A204.1 (cell line): ENCODE results near the gene MCM3AP.
"Not testable (repeated sequence)": the region's sequence is repeated elsewhere in the genome, so short reads cannot be mapped to it uniquely, and the experiment has no call there.

Experiments
- FAIRE-seq: peaks from 2 replicates; lab custom pipeline; 2012; peaks lifted over from hg19 to GRCh38; lab: Jason Lieb, UNC

The MCM3AP gene

DNA sequence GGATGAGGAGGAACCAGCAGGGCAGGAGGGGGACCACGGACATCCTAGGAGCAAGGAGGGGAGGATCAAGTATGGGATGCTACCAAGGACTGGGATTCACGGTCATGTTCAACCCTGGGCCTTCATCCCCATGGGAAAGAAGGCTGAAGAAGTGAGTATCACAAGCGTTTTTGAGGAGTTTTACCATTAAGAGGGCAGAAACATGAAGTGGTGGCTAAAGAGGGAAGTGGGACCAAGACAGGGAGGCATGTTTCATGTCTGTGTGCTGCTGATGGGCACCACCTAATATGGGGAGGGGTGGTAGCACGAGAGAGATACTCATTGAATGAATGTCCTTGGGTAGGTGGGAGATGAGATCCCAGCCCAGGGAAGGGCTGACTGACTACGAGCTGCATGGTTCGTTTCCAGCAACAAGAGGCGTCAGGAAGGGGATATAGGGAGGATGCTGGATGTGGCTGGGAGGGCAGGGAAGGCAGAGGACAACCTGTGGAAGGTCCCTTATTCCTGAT, 45.5 kb downstream of the MCM3AP start:
- FAIRE-seq, result no peak

DNA sequence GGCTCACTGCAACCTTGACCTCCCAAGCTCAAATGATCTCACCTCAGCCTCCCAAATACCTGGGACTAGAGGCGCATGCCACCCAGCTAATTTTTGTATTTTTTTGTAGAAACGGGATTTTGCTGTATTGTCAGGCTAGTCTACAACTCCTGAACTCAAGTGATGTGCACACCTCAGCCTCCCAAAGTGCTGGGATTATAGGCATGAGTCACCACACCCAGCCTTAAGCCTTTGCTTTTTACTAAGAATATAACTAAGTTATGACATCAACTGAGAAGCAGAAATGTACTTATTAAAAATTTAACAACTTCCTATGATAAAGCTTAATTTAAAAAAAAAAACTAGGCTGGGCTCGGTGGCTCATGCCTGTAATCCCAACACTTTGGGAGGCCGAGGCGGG, 47.9 kb downstream of the MCM3AP start:
- no peak for FAIRE-seq

DNA sequence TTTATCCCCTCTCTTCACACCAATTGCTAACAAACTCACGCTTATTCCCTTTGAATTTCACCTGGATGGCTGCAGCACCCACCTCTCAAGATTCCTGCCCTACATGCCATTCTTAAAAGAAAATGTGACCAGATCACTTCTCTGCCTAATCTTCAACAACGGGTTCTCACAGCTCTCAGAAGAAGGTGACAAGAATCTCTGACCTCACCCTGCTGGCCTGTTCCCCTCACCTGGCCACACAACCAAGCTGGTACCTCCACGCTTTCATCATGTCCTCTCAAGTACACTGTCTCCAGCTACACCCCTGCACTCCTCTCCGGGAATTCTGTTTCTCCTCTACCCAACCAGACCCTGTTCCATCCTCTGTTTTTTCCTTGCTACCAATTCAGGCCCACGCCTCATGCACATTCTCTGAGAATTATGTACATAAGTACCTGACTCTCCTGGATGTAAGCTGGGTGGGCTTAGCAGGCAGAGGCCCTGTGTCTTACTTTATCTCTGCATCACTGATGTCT, 50.9 kb downstream of the MCM3AP start:
- FAIRE-seq, result no peak

DNA sequence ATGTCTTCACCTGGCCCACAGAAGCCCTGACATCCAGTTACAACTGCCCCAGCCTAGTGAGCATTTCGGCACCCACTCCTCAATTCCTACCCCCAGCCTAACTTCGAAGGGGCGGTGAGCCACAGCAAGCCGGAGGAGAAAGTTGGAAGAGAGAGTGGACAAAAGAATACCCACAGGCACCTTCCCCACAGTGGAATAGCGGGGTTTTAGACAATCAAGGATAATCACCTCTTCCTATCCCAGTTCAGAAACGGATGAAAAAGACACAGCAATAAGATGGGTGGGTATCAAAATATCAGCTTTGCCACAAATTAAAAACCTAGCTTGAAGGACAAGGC, 55.5 kb downstream of the MCM3AP start:
- no peak for FAIRE-seq

DNA sequence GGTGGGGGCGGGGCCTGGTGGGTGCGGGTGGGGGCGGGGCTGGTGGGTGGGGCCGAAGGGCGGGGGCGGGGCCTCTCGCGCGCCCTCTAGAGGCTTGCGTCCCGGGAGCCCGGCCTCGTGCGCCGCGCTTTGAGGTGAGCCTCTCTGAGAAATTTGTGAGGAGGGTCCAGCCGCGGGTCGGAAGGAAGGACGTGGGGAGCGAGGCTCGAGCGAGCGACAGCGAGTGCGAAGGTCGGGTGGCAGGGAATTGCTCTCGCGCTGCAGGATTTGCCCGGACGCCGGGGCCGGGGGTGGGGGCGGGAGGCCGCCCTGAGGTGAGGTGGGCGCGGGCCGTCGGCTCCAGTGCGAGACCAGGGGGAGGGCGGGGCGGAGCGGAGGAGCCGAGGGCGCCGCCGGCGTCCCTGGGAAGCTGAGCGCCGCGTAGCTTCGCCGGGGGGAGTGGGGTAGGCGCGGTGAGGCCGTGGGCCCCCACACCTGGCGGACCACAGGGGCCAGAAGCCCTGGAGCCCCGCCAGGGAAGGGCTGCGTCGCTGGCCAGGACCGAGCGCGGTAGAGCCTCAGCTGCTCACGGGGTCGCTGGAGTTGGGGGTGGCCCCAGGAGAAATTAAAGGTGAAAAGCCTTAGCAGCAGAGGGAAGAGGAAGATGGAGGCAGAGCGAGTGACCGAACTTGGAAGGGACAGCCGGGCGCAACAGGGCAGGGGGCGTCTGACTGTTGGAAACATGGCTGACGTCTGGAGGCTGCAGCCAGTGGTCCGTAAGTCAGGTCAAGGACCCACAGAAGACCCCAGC, 56.1 kb downstream of the MCM3AP start:
- no peak for FAIRE-seq

DNA sequence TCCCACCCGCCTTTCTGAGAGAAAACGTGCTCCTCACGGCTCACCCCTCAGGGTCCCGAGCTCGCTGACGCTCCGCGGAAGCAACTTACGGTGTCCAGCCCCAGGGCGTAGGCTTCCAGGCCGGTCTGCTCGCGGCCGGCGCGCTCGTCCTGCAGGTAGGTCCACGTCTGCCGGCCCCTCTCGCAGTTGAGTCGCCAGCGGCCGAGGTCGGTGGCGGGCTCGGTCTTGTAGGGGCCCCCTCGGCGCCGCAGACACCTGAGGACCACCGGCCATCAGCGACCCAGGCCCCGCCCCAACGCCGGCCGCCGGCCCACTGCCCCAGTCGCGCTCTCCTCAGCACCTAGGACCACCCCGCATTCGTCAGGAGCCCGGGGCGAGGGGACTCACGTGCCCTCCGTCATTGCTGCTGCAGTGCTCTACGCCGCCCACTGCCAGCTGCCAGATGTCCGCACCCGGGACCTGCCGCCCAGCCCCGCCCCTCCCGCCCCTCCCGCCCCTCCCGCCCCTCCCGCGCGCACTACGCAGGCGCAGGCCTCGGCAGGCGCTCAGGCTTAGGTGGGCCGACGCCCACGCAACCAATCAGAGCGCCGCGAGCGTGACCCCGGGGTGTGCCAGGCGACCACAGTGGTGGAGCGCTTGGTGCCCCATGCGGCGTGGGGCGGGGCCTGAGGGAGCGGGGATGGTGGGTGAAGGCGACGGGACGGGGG, 56.9 kb downstream of the MCM3AP start, which contains the start of gene LSS:
Gene LSS, minus strand, starts transcription at position 430 of the 707 bp plus-strand sequence. Its CDS starts 29 bp downstream, at position 401.
- FAIRE-seq, result no peak

DNA sequence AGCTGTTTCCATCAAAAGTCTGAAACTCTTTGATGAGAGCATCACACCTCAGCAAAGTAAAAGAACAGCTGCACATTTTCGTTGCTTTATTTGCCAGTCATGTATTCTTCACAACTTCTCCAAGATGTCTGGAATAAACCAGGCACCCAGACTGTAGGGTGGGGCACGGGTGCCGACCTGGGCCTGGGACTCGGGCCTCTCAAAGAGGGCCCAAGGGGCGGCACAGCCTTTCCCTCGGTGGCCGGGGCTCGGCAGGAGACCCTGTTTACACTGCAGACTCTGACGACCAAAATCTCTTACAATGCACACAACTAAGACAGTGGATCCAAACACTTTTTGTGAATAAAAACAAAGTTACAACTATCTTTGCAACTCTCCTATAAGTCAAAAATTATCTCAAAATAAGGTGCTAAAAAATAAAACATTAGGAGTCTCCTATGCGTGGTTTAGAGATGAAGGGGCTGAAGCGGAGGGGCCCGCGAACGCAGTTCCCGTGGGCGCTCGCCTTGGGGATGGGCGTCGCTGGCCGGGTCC, 57.5 kb downstream of the MCM3AP start:
- FAIRE-seq, result no peak

DNA sequence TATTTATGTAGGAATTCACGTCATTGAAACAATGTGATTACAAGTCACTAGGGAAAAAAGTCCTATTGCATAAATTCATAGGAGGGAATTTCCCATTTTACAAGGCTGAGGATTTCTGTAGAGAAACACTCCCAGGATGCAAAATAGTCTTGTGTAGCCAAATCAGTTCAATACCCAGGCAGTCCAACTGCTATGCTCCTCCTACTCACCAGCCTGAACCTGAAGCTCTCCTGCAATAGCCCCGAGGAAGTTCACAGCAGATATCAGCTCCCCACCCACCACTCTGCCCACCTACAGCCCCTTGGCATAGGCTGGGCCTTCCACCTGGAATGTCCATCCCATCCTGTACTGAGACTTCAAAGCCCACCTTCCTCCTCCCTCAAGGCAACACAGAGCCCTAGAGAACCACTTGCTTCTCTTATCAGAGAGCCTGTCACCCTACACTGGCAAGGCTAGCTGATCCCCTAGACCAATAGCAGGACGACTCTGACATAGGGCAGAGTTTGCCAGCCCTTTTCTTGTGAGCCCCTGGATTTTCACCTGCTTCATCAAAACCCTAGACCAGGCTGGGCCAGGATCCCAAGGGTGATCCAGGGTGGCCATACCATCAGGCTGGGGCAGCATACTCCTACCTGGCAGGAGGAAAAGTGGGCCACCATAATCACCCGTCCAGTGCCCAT, 58.4 kb downstream of the MCM3AP start:
- FAIRE-seq, result no peak

DNA sequence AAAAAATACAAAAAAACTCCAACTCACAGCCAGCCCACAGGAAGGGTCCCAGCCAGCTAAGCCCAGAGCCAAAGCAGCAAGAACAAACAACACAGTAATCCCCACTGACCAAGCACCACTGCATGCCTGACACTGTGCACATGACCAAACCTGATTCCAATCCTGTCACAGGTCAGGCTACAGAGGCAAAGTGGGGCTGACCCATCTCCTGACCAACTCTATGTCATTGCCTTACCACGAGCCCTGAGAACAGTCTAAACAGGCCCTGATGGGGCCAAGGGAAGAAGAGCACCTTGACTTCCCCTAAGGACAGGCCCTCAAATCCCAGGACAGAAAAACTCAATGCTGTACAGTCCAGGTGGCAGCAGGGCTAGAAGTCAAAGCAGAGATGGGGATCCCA, 59.3 kb downstream of the MCM3AP start:
- no peak for FAIRE-seq

DNA sequence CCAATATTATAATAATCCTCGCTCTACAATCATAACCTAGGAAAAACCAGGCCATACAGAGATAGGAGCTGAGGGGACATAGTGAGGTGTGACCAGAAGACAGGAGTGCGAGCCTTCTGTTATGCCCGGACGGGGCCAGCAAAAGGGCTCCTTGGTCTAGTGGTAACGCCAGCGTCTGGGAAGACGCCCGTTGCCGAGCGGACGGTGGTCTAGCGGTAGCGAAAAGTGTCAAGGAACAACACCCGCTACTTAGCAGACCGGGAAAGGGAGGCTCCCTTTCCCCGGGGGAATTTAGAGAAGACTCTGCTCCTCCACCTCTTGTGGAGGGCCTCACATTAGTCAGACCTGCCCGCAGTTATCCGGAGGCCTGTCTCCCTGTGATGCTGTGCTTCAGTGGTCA, 61.8 kb downstream of the MCM3AP start:
- FAIRE-seq, result not testable (repeated sequence)

DNA sequence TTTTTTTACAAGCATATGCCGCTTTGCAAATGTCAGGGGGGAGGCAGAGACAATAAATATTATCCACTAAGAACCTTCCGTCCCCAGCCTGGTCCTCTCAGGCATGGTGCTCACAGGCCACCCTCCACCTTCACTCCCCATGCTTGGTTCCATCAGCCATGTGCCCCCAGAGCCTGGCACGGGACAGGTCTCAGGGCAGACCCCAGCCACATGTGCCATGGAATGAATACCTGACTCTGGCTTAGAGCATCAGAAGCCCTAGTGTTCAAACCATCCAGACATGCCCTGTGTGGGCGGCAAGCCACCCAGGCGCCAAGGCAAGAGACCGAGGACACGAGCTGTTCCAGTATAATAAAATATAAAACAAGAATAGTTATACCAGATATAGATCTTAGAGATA, 62.2 kb downstream of the MCM3AP start:
- FAIRE-seq, result no peak

DNA sequence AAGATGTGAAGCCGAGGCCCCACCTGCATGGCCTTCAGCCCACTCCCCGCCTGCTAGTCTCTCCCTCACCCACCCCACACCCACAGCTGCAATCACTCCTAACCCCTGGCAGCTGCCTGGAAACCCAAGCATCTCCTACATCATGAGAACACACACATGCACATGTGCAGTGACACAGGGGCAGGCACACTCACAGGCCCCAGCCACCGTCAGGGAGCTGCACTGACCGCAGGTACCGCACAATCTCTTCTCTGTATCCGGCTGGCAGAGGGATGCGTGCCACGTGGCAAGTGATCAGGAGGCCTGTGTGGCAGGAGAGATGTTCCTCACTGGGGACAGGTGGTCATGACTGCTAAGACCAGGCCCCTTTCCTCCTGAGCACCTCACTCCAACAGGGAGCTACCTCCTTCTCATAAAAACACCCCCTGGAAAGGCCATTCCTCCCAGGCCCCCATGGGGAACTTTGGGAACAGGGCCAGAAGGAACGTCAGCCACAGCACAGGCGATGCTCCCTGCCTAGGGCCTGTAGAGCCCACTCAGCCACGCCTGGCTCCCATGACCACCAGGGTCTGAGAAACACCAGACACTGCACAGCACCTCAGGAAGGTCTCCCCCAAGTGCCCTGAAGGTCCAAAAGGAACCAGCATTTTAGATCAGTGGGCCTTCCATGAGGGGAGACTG, 62.8 kb downstream of the MCM3AP start:
- FAIRE-seq, result no peak

DNA sequence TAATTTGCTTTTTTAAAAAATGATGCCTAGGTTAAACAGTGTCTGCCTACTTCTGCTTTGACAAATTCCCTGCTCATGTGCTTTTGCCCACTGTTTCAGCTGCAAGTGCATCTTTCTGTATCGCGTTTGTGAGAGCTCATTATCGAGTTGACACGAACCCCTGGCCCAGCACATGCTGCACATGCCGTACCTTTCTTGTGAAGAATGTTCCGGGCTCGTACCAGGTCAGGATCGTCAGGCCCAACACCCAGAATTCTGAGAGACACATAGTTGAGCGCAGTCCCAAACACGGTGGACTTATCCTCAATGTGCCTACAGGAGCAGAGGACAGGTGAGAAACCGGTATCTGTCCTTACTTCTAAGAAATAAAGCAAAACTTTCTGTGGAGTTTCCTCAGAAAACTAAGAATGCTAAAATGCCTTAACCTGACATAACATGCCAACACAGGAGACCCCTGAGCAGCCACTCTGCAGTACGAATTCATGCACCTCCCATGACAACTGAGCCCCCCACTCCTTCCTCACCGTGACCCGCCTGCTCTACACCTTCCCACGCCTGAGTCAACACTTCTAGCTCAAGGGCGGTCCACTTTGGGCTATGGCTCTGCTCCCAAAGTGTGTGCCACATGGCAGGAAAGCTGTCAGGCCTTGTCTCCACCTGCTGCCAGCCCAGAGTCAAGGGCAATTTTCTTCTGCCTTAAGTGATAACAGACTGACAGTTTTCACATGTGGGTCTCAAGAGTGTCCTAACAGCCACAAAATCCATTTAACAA, 63.6 kb downstream of the MCM3AP start:
- no peak for FAIRE-seq

DNA sequence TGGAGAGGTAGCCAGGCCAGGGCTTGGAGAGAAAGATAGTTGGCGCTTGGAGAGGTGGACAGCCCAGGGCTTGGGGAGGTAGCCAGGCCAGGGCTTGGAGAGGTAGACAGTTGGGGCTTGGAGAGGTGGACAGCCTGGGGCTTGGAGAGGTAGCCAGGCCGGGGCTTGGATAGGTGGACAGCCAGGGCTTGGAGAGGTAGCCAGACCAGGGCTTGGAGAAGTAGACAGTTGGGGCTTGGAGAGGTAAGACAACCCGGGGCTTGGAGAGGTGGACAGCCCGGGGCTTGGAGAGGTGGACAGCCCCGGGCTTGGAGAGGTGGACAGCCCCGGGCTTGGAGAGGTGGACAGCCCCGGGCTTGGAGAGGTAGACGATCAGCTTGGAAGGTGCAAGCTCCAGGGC, 64.6 kb downstream of the MCM3AP start:
- no peak for FAIRE-seq

DNA sequence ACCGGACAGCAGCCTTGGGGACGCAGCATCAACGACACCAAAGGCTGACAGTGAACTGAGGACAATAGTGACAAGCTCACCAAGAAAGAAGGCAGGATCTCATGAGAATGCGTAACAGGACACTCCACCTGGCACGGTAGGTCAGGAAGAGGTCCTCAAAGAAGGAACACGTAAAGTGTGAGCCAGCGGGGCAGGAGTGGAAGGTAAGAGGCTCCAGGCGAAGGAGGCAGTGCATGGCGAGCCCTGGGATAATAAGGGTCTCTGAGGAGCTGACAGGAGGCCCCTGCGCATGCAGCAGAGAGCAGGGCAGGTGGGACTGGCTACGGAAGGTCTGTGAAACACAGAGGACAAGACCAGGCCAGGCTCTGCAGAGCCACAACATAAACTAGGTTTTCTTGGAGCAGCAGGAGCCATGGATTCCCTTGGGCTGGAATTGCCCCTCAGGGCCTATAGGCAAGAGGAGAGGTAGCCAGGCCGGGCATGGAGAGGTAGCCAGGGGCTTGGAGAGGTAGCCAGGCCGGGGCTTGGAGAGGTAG, 65.1 kb downstream of the MCM3AP start:
- FAIRE-seq, result no peak

DNA sequence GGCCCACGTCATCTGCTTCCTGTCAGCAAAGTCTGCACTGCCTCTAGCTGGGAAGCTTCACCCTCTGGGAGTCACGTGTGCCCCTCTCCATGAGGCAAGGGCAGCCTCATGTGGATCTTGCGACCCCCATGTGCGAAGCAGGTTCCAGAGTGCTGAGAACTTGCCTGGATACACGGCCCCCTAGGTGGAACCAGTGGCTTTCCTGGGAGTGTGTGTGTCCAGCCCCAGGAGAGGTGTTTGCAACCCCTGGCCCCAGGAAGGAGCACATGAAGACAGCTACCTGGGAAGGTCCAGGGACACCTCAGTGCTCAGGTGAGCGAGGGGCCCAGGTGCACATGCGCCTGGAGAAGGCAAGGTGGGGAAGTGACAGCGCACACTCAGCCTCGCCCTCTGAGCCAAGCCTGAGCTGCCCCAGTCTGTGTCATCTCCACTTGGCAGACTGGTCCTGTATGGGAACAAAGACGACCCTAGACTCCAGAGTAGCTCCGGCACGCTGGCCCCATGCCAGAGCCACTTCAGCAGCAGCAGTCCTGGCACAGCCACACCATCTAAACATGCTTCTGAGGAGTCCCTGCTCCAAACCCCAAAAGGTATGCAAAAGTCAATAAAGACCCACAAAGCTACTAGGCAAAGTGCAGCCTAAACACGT, 65.7 kb downstream of the MCM3AP start:
- no peak for FAIRE-seq

DNA sequence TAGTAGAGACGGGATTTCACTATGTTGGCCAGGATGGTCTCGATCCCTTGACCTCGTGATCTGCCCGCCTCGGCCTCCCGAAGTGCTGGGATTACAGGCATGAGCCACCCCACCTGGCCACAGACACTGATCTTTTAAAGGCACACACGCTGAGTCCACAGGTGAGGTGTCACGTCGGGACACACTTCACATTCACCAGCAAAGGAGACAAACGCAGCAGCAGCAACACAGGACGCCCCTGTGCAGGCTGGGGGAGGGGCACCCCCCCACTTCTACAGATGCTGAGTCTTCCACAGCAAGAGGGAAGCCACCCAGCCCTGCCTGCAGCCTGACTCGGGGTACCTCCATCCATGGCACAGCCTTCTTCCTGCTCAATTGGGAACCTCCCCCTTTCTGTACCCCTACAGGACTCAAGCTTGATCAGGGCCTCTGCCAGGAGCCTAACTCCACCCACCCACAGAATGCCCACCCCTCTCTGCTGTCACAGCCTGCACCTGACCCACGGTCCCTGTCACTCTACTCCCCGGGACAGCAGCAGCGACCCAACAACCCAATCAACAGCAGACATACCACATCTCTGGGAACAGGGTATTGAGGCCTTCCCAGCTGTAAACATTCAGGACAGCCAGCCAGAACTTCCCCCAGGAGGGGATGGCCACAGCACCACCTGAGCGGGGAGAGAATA, 66.4 kb downstream of the MCM3AP start:
- no peak for FAIRE-seq

DNA sequence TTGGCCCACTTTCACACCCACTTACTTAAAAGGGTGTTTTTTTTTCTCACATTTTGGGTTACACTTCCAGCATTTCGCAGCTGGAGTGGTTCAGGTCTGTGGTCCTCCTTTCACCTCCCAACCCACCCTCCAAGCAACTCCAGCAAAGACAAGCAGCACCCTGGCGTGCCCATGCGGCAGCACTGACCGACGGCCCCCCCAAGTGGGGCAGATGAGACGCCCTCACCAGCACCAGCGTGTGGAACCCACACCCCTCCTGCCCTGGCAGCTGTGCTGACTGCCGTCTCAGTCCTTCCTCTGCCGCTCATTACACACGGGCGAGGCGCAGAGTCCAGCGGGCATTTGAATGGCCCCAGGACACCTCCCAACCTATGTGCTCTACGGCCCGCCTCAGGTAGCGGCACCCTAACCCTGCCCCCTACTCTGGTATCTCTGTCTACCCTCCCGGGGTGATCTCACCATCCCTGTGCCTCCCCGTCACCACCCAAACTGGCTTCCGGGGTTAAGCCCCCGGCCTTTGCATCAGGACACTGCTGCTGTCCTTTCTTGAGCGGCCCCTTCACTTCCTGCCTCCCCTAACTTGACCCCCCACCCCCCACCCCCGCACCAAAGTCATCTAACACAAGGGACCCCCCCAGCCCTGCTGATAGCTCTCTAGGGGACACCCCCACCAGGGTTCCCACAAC, 67.8 kb downstream of the MCM3AP start:
- FAIRE-seq, result no peak

DNA sequence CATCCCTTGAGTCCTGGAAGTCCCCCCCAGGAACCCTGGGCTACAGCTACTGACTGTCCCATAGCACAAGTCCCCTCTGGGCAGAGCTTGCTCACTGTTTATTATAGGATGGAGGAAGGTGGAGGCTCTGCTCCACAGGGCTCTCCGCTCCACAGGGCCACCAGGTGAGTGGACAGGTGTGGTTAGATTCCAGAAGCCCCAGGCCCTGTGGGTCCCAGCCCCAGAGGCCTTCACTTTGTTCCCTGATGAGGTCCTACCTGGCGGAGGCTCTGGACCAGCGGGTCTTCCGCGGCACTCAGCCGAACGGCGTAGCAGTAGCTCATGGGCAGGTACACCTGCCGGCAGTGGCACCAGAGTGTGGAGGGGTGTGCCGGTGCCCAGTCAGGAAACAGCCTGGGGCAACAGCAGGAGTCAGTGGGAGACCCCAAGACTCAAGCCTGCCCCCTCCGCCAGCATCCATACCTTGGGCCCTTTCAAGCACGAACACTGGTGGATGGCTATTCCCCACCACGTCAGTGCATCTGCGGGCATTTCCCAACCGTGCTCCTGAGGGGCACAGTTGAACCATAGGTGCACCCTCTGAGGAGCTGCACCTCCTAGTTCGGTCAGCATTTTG, 69.2 kb downstream of the MCM3AP start:
- FAIRE-seq, result no peak
